ENCODE data around the gene IPO4. TPM values are rescaled to one million over a fixed set of nuclear protein-coding genes. Genes with fewer than 3 reads are reported as not detected.
A peak's percentile ranks its signal among the peaks of the same experiment; 100 is the strongest.

IPO4 gene
- total RNA-seq, 1 experiment from 2014 or later: 116 TPM

GRCh38 chr14:24147761-24148428 lies 40.7 kb downstream of the IPO4 start:
- H3K14ac ChIP-seq (ENCODE audit: insufficient read depth, low read length): no peak overlapping the region; the same call in 1 of the 2 replicates
- H3T11ph ChIP-seq (ENCODE audit: low read length): no peak overlapping the region
- H4K8ac ChIP-seq (replicated peaks; ENCODE audit: insufficient read length, low read depth, low read length): no peak overlapping the region
- H4K20me1 ChIP-seq (ENCODE audit: control insufficient read depth, insufficient read depth, insufficient read length): no peaks in the 10 kb centered on the region
- no peak overlapping the region for H4K91ac ChIP-seq (ENCODE audit: insufficient read length, low read depth, low read length)
- no peak overlapping the region for H3K4ac ChIP-seq (ENCODE audit: low read depth, low read length)
- peak overlapping the region; percentile 96 to 99 for H3K4me3 Mint-ChIP-seq
- peaks cover 23 to 67% (median 66%) of the 10 kb centered on the region in 3 experiments for H3K36me3 Mint-ChIP-seq (ENCODE audit: insufficient read depth in 1 of 3, low read depth in 3 of 3)
- no peaks in the 10 kb centered on the region for H3K27me3 Mint-ChIP-seq (ENCODE audit: low read depth)
- no peak overlapping the region for H2AK5ac ChIP-seq (ENCODE audit: insufficient read length, low read length)
- peak overlapping the region; percentile 78 for H3K4me2 ChIP-seq (ENCODE audit: insufficient read depth, insufficient read length, low read length)
- H3K27ac Mint-ChIP-seq: peak overlapping the region in 1 of 3 experiments; percentile 87; a peak in 1 of 7 replicates
- WGBS (ENCODE audit: extremely low coverage, insufficient read length, low lambda C conversion rate): no CpG with 5 or more reads among the region's 29 CpGs
- H2BK5ac ChIP-seq (ENCODE audit: insufficient read length, low read length): no peak overlapping the region
- peaks cover 19% of the 10 kb centered on the region for H3K23me2 ChIP-seq (ENCODE audit: insufficient read length, low read depth, low read length, poor library complexity, severe bottlenecking)
- H2BK15ac ChIP-seq (ENCODE audit: low read depth, low read length): no peak overlapping the region
- peak overlapping the region; percentile 79 for H3K9ac ChIP-seq (ENCODE audit: extremely low read depth, insufficient read length, low read length)
- no peak overlapping the region for H3K56ac ChIP-seq (ENCODE audit: insufficient read length, low read depth, low read length)
- no peak overlapping the region for H4K5ac ChIP-seq (ENCODE audit: insufficient read length, low read depth, low read length)
- no peaks in the 10 kb centered on the region for H3K9me3 Mint-ChIP-seq
- no peak for DNase-seq
- H3K4me1 ChIP-seq (ENCODE audit: insufficient read depth, low read length): no peaks in the 10 kb centered on the region
- H3K18ac ChIP-seq (ENCODE audit: insufficient read length, low read depth, low read length): no peak overlapping the region
- no peak overlapping the region for H2BK12ac ChIP-seq (ENCODE audit: insufficient read length, low read depth, low read length)
- H2BK120ac ChIP-seq (ENCODE audit: low read depth, low read length, poor library complexity, severe bottlenecking): no peak overlapping the region
- no peak overlapping the region for H2AFZ ChIP-seq (ENCODE audit: low read length)
- H3K27me3 ChIP-seq (ENCODE audit: insufficient read depth, low read length): no peaks in the 10 kb centered on the region
- peaks cover 8% of the 10 kb centered on the region; the same call in 1 of the 2 replicates for H3K79me2 ChIP-seq (ENCODE audit: insufficient read depth, low read length)
- H3K79me1 ChIP-seq (ENCODE audit: insufficient read depth, low read depth, low read length, poor library complexity, severe bottlenecking): peaks cover 4% of the 10 kb centered on the region
- no peak overlapping the region for H2BK20ac ChIP-seq (ENCODE audit: low read depth, low read length, poor library complexity, severe bottlenecking)
- TF ChIP-seq CTCF (conservative IDR thresholded peaks at IDR 0.05): no peak
- no peak overlapping the region for H3K23ac ChIP-seq (ENCODE audit: insufficient read length, low read depth, low read length)
- H3K9me3 ChIP-seq (ENCODE audit: control insufficient read depth, low read depth, low read length): no peaks in the 10 kb centered on the region
- H3K27ac ChIP-seq (ENCODE audit: insufficient read length, low read depth, low read length): no peak overlapping the region
- peaks cover 21 to 24% of the 10 kb centered on the region in 2 experiments for H3K4me1 Mint-ChIP-seq
